GM21423 (cell line): ENCODE results near the gene C20orf141.
"Not testable (repeated sequence)": the region's sequence is repeated elsewhere in the genome, so short reads cannot be mapped to it uniquely, and the experiment has no call there.

Source experiments
- ATAC-seq: cut with Tn5 transposase; IDR thresholded peaks from one replicate; pipeline ENCODE4 v1.9.1; 2021; ENCODE audit warnings: mild to moderate bottlenecking, moderate library complexity; ENCODE audit not compliant: unreplicated experiment

C20orf141 gene

DNA sequence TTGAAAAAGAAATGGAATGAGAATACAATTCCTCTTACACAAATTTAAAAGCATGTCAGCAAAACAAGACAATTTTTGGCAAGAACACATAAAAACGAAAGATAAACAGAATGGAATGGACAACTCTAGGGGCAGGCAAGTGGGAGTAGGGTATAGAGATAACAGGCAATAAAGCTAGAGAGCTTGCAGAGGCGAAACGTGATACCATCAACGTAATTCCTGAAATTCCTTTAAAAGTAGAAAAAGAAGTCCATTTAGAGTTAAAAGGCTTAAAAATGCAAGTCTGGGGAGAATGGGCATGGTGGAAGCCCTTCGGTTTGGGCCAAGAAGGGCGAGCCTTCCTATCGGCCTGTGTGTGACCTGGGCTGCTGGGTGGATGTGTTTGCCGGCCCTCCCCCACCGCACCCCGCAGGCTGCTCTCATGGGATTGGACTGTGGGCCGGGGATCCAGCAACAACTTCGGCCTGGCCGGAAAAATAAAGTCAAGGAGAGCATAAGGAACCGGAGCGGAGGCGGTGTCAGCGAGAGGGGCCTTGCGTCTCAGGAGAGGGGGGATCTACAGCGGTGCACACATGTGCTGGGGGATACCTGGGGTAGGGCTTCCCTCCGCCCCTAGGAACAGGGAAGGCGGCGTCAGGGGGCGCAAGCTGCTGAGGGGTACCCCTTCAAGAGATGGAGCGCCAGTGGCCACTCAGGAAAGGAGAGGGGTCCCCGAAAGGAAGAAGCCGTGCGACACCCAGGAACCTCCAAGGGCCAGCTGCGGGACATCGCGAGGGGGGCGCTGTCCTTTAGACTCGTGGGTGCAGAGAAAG is 5.5 kb downstream of the C20orf141 start:
- no peak for ATAC-seq

DNA sequence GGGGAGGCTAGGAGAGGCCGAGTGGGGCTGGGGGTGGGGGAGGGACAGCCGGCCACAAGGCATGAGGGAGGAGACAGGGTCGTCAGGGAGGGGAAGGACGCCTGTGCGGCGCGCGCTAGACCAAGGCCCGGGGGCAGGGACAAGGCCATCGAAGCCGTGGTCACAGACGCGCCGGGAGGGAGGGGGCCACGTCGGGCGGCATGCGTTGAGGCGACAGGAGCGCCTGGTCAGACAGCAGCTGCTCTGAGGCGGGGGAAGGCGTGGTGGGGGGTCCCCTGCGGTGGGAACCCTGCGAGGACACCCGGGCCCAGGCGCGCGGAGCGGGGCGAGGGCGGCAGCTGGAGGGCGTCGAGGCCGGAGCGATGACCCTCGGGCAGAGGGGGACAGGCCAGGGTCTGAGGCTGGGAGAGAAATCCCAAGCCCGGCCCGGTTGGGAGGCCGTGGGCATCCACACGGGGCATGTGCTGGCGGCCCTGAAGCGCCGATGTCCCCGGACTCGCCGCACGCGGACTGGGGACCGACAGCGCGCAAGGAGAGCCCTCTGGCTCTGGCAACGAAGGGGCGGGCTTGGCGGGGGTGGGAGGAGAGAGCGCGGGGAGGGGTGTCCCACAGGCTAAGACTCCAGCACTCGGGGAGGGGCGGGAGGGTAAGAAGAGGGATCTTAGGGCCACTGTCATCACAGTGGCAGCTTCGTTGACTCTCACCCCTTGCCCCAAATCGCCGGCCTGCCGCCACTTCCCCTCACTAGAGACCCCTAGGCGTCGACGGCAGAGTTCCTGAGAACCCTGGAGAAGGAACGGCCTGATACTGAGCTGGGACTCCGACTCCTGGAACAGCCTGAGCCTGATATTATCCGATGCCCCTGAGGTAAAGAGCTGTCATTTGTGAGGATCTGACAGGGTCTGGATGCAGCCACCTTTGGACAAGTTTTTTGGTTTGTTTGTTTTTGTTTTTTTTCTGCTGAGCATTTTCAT is 6.4 kb downstream of the C20orf141 start:
- no peak for ATAC-seq

DNA sequence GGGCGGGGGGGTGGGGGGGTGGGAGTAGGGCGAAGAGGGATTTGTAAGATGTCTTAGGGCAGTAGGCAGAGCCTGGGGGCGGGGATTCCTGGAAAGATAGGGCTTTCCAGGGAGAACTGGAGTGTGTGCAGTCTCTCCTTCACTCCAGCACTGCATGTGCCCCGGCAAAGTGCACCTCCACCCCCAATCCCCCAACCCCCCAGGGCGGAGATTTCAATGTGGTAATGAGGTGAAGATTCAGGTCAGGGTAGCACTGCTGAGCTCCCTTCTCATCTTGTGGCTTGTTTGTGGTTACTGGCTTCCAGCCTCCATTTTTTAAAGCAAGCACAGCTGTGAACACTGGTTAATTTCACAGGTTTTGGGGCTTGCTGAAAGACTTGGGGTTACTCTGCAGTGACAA is 7.3 kb downstream of the C20orf141 start:
- no peak for ATAC-seq

DNA sequence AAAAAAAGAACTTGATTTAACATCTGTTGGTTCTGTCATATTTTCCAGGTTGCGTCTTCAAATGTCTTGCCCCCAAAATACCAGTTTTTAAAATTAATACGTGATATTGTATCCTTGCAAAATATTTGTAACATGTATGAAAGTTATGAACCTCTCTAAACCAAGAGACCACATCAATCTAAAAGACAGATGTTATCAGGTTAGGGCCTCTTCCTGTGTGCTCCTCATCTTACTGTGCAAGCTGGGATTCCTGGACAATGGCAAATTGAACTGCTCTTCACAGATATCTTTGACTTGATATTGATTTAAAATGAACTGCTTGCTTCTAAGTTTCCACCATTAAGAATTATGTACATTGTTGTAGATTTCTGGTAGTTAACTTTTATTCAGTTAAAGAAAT is 11.0 kb downstream of the C20orf141 start:
- ATAC-seq: no peak

DNA sequence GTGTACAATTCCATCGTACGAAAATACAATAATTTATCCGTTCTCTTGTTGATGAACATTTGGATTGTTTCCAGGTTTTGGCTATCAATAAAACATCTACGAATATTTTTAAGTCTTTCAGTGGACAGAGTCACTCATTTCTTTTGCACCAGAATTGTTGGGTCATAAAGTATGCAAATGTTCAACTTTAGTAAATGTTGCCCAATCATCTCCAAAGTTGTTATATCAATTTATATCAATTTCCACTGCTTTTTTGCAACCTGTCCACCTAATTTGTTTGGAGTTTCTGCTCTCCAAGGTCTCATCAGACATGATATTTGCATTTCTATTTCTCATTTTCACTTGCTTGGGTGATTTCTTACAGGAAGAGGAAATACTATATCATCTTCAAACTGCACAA is 11.9 kb downstream of the C20orf141 start:
- no peak for ATAC-seq

DNA sequence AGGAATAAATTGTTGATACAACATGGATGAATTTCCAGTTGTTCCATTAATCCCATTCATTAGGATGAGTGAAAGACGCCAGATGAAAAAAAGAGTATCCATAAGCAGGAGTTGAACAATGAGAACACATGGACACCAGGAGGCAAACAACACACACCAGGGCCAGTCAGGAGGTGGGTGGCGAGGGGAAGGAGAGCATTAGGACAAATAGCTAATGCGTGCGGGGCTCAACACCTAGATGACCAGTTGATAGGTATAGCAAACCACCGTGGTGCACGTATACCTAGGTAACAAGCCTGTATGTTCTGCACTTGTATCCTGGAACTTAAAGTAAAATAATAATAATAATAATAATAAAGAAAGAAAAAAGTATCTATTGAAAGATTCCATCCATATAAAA is 14.6 kb downstream of the C20orf141 start:
- no peak for ATAC-seq

DNA sequence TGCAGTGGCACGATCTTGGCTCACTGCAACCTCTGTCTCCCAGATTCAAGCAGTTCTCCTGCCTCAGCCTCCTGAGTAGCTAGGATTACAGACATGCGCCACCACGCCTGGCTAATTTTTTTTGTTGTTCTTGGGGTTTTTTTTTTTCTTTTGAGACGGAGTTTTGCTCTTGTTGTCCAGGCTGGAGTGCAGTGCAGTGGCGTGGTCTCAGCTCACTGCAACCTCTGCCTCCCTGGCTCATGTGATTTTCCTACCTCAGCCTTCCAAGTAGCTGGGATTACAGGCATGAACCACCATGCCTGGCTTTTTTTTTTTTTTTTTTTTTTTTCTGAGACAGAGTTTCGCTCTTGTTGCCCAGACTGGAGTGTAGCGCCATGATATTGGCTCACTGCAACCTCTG is 16.4 kb downstream of the C20orf141 start:
- not testable (repeated sequence) for ATAC-seq

DNA sequence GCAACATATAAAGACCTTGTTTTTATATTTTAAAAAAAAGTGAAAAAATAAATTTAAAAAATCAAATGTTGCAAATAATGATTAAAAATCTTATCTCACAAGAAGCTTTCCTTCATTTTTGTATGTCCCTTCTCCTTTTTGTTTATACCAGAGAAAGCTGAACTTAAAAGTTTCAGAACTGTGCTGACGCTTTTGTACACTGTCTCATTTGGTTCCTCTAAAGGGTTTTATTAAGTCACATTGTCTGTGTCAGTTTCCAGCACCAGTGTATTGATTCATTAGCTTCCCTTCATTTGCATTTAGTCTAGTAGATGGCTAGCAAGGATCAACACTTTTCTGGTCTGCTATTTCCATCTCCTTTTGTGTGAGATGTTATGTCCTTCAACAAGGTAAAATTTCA is 19.0 kb downstream of the C20orf141 start:
- no peak for ATAC-seq

DNA sequence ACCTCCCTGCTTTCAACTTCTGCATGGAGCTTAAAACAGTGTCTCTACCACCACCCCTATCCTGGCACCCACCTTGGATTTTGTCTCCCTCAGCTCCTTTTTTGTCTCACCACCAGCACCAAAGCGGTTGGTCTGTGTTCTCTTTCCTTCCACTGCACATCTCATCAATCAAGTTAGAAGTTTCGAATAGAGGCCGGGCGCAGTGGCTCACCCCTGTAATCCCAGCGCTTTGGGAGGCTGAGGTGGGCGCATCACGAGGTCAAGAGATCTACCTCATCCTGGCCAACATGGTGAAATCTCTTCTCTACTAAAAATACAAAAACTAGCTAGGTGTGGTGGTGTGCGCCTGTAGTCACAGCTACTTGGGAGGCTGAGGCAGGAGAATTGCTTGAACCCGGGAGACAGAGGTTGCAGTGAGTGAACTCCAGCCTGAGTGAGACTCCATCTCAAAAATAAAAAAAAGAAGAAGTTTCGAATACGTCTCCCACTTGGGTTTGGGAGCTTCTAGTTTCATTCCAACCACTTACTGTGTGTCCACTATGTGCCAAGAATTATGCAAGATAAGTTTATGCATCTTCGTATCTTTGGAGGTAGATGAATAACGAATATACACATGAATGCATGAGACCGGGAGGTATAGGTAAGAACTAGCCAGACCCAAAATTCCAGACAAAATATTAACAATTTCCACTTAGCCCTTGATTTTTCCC is 19.8 kb downstream of the C20orf141 start:
- ATAC-seq: no peak

DNA sequence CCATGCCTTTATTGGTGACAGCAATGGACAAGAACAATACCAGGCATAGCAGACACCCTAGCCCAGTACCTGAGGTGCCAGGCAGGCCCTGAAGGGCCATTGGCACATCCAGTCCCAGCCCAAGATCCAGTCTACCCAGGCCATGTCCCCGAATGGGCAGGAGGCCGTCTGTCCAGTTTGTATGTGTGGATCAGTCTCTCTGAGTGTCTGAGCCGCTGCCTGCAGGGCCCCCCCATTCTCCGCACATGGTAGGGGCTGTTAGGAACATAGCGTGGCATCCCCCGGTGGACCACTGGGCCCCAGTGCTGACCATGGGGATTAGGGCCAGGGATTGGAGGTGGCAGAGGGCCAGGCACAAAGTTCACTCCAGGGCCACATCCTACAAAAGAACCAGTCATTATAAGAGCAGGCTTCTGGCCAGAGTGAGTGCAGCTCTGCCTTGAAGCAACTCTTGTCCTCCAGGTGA is 20.6 kb downstream of the C20orf141 start:
- no peak for ATAC-seq

DNA sequence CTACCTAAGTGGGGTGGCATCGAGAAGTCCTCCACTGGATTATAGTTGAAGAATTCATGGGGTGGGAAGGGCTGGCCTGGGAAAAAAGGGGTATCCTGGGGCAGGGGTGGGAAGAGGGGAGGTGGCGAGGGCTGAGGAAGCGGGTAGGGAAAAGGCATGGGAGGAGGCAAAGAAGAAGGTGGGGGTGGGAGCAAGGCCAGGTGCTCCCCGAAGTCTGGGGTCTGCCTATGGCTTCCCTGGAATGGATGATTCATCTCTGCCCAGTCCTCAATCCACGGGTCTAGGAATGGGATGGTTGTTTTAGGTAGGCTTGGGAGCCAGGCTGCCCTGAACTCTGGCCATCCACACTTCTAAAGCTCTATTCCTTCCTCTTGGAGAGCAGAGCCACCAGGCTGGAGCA is 21.2 kb downstream of the C20orf141 start:
- ATAC-seq: no peak

DNA sequence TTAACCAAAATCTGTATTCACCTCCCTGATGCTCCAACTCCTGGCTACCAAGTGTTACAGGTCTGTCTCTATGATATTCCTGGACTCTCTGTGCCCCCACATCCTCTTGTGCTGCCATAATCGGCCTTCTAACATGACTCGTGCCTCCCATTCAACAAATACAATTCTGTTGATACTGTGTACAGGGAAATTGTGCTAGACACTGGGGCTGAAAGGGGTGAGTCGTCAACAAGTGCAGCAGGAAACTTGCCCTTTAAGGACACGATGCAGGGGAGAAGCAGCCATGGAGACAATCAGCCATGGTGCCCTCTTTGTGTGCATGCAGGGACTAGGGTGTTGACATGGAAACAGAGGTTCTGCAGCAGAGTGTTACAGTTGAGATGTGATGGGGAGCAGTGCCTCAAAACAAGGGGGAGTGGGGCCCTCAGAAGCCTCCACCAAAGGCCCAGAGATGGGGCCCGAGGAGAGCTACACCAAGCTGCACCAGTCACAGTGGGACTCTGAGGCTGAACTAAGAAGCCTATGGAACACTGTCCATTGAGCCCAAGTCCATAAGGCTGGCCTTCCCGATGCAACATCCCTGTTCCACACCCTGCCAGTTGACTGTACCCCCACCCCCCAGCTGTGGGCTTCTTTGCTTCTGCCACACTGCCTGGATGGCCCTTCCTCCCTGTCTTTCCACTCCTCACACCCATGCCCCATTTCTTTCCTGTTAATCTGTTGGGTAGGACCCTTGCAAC is 22.6 kb downstream of the C20orf141 start:
- ATAC-seq: no peak

DNA sequence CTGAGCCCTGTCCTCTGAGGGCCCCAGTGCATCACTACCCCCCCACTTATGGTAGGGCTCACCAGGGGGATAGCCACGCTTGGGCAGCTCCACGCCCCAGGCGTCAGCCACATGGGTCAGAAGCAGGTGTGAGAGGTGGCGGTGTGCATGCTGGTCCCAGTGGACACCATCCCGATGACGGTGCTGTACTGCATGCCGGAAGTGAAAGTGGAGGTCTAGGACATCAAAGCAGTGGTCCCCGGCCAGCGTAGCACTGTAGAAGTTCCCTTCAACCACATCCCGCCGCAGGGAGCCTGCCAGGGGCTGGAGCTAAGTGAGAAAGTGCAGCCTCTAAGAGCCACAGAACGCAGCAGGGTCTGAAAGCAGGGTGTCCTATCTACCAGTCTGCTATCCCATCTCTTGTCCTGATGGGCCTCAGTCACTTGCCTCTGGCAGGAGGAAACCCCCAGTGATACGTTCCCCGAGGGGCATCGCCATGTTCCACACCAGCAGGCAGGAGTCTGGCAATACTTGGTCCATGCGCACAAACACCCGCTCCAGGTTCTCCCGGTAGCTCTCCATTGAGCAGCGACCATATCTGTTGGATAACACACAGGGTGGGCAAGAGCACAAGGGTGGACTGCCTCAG is 23.5 kb downstream of the C20orf141 start:
- no peak for ATAC-seq

DNA sequence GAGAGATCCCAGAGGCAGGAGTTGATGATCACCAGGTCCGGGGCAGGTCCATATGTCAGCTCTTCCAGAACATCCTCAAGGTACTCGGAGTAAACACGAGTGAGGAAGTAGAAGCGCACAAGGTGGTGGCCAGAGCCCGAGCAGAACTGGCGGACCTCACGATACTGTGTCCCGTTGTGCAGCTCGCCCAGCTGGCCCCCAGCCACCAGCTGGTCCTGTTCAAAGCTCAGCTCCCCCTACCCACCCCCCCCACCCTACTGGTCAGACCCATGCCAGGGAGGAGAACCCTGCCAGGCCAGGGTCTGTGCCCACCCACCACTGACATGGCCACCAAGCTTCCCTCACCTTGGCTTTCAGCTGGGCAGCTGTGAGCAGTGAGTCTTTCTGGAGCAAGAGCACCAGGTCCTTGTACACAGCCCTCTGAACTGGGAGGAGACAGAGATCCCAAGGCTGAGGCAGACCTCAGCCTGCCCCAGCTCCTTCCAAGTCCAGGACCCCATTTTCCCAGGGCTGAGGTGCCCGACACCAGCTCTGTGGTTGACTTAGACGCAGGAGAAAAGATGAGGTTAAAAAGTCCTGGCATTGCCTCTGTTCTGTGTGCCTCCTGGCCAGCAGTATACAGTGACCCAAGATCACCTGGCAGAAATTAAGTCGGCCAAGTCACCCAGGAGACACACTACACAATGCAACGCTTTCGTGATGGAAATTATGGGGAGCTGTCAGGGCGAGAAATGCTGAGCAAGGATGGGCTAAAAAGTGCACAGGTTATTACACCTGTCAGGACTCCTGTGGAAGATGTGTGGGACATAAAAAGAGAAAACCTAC is 24.3 kb downstream of the C20orf141 start:
- no peak for ATAC-seq

DNA sequence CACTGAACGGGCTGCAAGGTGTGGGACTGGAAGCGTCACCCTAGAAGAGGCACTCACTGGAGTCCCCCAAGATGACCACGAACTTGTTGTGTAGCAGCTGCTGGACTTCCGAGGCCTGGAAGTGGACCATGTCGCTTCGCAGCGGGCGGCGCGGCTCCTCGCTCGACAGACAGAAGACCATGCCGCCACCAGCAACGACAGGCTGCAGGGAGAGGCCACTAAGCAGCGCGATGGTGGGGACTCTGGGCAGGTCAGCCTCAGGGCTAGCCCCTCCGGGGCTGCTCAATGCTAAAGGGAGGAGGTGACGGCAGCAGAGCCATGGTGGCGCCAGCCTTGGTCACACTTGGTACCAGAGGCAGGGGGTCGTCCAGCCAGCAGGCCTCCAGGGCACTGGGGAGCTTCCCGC is 24.9 kb downstream of the C20orf141 start:
- ATAC-seq: no peak

DNA sequence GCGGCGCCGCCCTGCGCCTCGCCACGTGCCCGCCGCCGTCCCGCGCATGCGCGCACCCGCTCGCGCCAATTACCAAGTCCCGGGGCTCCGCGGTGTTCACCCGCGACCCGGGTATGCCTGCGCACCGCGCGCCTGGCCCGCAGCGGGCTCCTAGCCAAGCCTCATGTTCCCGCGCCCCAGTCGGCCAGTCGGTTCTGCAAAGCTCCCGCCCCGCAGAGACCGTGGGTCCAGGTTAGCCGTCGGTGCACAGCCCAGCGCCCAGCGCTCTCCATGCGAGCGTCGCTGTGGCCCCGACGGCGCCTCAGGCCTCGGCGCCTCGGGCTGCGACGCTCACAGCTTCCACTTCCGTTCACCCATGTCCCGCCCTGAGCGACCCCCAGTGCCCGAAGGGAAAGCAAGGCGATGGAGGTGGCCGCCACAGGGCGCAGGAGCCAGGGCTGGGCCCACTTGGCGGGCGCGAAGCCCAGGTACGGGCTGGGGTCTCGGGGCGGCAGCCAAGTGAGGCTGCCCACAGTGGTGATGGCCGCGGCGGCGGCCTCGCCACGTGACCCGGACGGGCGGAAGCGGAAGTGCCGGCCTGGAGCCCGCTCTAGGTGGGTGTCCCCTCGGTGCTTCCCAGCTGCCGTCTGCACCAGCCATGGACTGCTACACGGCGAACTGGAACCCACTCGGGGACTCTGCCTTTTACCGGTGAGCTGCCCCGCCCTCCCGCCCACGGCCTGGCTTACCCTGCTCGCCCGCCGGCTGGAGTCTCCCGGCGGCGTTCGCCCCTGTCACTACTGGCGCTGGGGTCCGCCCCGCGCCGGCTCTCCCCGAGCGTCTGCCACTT is 25.6 kb downstream of the C20orf141 start, which contains the start of the genes PCED1A and VPS16:
PCED1A (minus strand) TSS at position 518 of the 829 bp plus-strand sequence. CDS start 743 bp downstream, outside the sequence.
VPS16 (plus strand) TSS at position 608 of the 829 bp plus-strand sequence; CDS start at position 638, 30 bp downstream.
- ATAC-seq: peak; percentile 93

DNA sequence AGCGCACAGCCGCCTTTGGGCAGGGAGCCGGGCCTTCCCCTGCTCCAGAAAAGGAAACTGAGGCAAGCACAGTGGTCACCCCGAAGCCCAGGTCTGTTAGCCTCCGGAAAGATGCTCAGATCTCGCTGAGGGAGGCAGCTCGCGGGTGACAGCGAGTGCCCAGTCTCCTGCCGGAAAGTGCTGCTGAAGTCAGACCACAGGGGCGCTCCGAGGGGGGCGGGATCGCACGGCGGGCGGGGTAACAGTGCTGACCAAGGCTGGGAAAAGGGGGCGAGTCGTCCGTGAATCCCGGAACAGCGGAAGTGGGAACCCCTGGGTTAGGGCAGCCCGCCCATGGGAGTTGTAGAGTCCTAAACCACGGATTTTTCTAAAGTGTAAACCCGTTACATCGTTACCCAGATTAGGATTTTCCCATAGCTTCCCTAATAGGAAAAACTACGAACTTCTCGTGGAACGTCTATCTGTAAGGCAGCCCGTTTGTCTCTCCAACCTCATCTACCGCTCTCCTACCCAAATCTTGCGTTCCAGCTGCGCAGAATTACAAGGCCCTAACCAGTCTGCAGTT is 26.3 kb downstream of the C20orf141 start:
- ATAC-seq: peak; percentile 36

DNA sequence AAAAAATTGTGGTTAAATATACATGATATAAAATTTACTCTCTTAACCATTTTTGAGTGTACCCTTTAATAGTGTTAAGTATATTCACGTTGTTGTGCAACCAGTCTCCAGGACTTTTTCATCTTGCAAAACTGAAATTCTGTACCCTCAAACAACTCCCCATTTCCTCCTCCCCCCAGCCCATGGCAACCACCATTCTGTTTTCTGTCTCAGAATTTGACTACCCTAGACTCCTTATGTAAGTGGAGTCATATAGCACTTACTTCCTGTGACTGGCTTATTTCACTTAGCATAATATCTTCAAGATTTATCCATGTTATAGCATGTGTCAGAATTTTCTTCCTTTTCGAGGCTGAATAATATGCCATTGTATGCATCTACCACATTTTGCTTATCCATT is 30.8 kb downstream of the C20orf141 start:
- no peak for ATAC-seq
